K562 (cell line): ENCODE results near the gene HOXD9. TPM values are rescaled to one million over a fixed set of nuclear protein-coding genes. Genes with fewer than 3 reads are reported as not detected.

Experiments used
- ARID1B ChIP-seq: fragments of 450-650 bp; IDR thresholded peaks from 2 replicates; pipeline ENCODE4 v1.6.1; 2016; ENCODE audit warnings: antibody characterized with exemption, mild to moderate bottlenecking, inconsistent platforms
- BMI1 ChIP-seq: fragments of 150-350 bp; IDR thresholded peaks from 2 replicates; pipeline ENCODE4 v1.6.1; 2014; ENCODE audit warnings: low read length
- CTCFL ChIP-seq: IDR thresholded peaks from 2 replicates; pipeline ENCODE4 v1.6.1; 2011; ENCODE audit warnings: borderline replicate concordance, low read depth, mild to moderate bottlenecking, moderate library complexity, low read length; ENCODE audit not compliant: insufficient read depth, poor library complexity, severe bottlenecking
- DEAF1 ChIP-seq: fragments of 450-650 bp; formaldehyde crosslinking; IDR thresholded peaks from 2 replicates; pipeline ENCODE4 v1.4.0; 2020; ENCODE audit warnings: mild to moderate bottlenecking, moderate library complexity
- FOXJ2 ChIP-seq: fragments of 200-800 bp; sonication (Bioruptor generic); IDR thresholded peaks from 2 replicates; pipeline ENCODE4 v1.6.1; 2016; ENCODE audit warnings: missing genetic modification characterization, missing compliant biosample characterization
- MBD1 ChIP-seq: fragments of 250-450 bp; sonication (Bioruptor Pico); IDR thresholded peaks from 2 replicates; pipeline ENCODE4 v1.8.0; 2022; ENCODE audit warnings: inconsistent platforms
- NR3C1 ChIP-seq: sonication (generic); formaldehyde crosslinking; IDR thresholded peaks from 2 replicates; pipeline ENCODE4 v1.8.1; 2022; ENCODE audit warnings: missing genetic modification reagents
- POLR2G ChIP-seq: fragments of 200-400 bp; formaldehyde crosslinking; IDR thresholded peaks from 2 replicates; pipeline ENCODE4 v1.6.1; 2017; ENCODE audit warnings: low read depth, mild to moderate bottlenecking, antibody characterized with exemption, low read length, moderate library complexity
- RAD21 ChIP-seq, 2 experiments: fragments of 250-450 bp in 1 of 2; fragments of 450-650 bp in 1 of 2; sonication (Bioruptor Pico) in 1 of 2; formaldehyde crosslinking in 1 of 2; IDR thresholded peaks in 1 of 2; conservative IDR thresholded peaks in 1 of 2; 2 replicates each; pipeline versions ENCODE4 v1.4.0 to v1.8.0; 2020 to 2022; ENCODE audit warnings: mild to moderate bottlenecking in 2 of 2, moderate library complexity in 1 of 2
- REST ChIP-seq, 2 experiments: fragments of 450-650 bp; formaldehyde crosslinking in 1 of 2; IDR thresholded peaks; 2 replicates each; pipeline versions ENCODE4 v1.4.0 to v1.6.1; 2014 to 2020; ENCODE audit warnings: mild to moderate bottlenecking in 2 of 2, borderline replicate concordance in 1 of 2, low read depth in 1 of 2
- STAT5B ChIP-seq: fragments of 250-450 bp; sonication (Bioruptor Pico); IDR thresholded peaks from 2 replicates; pipeline ENCODE4 v1.8.0; 2021; ENCODE audit warnings: mild to moderate bottlenecking, inconsistent platforms
- XRCC4 ChIP-seq: IDR thresholded peaks from one replicate; pipeline ENCODE4 v1.6.1; 2011; ENCODE audit not compliant: insufficient read depth, insufficient read length; ENCODE audit errors: extremely low read depth
- YY1 ChIP-seq, 3 experiments: IDR thresholded peaks; 2 replicates each; pipeline ENCODE4 v1.6.1; 2011; ENCODE audit warnings: low read length in 2 of 3, mild to moderate bottlenecking in 2 of 3, moderate library complexity in 2 of 3, borderline replicate concordance in 1 of 3, control low read depth in 1 of 3, low read depth in 1 of 3; ENCODE audit not compliant: insufficient read depth in 3 of 3, insufficient replicate concordance in 2 of 3, control insufficient read depth in 1 of 3, insufficient read length in 1 of 3; ENCODE audit errors: extremely low read depth in 1 of 3
- polyA plus RNA-seq, 8 experiments: library from polyadenylated mRNA; depleted of rRNA in 4 of 8; stranded (reverse) in 5 of 8; unstranded in 3 of 8; fragments of >200 nt; fragmentation: Nextera tagmentation in 2 of 8; fragmentation: Illumina TruSeq in 1 of 8; extraction: Ambion mirVana in 2 of 8; extraction: Trizol in 1 of 8; gene quantifications; 2 replicates each; pipeline versions ENCODE4 v1.2.1 to v1.2.3, GENCODE V29; 2011 to 2014; ENCODE audit warnings: inconsistent platforms in 1 of 8, missing spikeins in 1 of 8
- total RNA-seq, 7 experiments: library from RNA; depleted of rRNA in 6 of 7; stranded (reverse); fragments of >200 nt in 6 of 7; fragmentation: Illumina TruSeq in 2 of 7; extraction: Trizol in 2 of 7; gene quantifications; 2 replicates each; pipeline versions ENCODE4 v1.2.1 to v1.2.3, GENCODE V29; 2011 to 2021; ENCODE audit warnings: low replicate concordance in 1 of 7

The HOXD9 gene
- total and polyA plus RNA-seq, 9 of the 15 experiments (the other 6 are each of a cell fraction or from before 2014, with no cell fraction given), result not detected

- peak; percentile 81 for TF ChIP-seq CTCFL
- 0 out of 2 replicates have a peak, but pooled peaks have one; percentile 12 for TF ChIP-seq DEAF1 (CRISPR knock-in tag)
- no peak for TF ChIP-seq XRCC4
- no peak for TF ChIP-seq FOXJ2 (tag)
- TF ChIP-seq POLR2G, result no peak
- no peak for TF ChIP-seq MBD1
- TF ChIP-seq ARID1B, result no peak
- peak; percentile 38; the same call in 1 of the 2 replicates for TF ChIP-seq BMI1
- TF ChIP-seq REST (IDR thresholded peaks at IDR 0.05; ENCODE audit: borderline replicate concordance), result 0 out of 2 replicates have a peak, but pooled peaks have one; percentile 7
- no peak for TF ChIP-seq REST (CRISPR knock-in tag; IDR thresholded peaks at IDR 0.05; ENCODE audit: low read depth)
- peak in 1 of 3 experiments; percentile 10 for TF ChIP-seq YY1 (IDR thresholded peaks at IDR 0.05; ENCODE audit: borderline replicate concordance in 1 of 3, control insufficient read depth in 1 of 3, extremely low read depth in 1 of 3, insufficient read depth in 3 of 3, insufficient read length in 1 of 3, insufficient replicate concordance in 2 of 3, low read depth in 1 of 3, low read length in 2 of 3)
- peak; percentile 37 to 63 for TF ChIP-seq RAD21 (CRISPR knock-in tag; conservative IDR thresholded peaks at IDR 0.05 in 1 of 2, IDR thresholded peaks at IDR 0.05 in 1 of 2)
- TF ChIP-seq NR3C1 (CRISPR knock-in tag), result no peak
- TF ChIP-seq STAT5B (CRISPR knock-in tag), result no peak
Observed at GRCh38 chr2:176111309-176111663, 11.2 kb upstream of the HOXD9 start (continued).
